Uterus (tissue), 4 donors: Measurements from ENCODE around the gene OR4L1. TPM values are rescaled to one million over a fixed set of nuclear protein-coding genes. Genes with fewer than 3 reads are reported as not detected.
"Not testable (repeated sequence)": the region's sequence is repeated elsewhere in the genome, so short reads cannot be mapped to it uniquely, and the experiment has no call there.

Source experiments
- DNase-seq, 2 donors: peaks; one replicate each; pipeline ENCODE4 v3.0.0-alpha.2; 2019 to 2020
- H3K27ac ChIP-seq, 2 donors: fragments of 200-600 bp; sonication (generic); 1 replicate in 1 of 2; 2 replicates in 1 of 2; pipeline ENCODE4 v1.5.1; 2016 to 2018
- H3K27me3 ChIP-seq, 2 donors: fragments of 200-600 bp; sonication (generic); one replicate each; pipeline ENCODE4 v1.5.1; 2018 to 2019; ENCODE audit warnings: control low read depth in 1 of 2
- H3K36me3 ChIP-seq, 2 donors: fragments of 200-600 bp; sonication (generic); one replicate each; pipeline ENCODE4 v1.5.1; 2019; ENCODE audit warnings: control low read depth in 1 of 2
- H3K4me1 ChIP-seq, 2 donors: fragments of 200-600 bp; sonication (generic); one replicate each; pipeline ENCODE4 v1.5.1; 2018 to 2019; ENCODE audit warnings: control low read depth in 1 of 2
- H3K4me3 ChIP-seq, 2 donors: fragments of 200-600 bp; sonication (generic); 1 replicate in 1 of 2; 2 replicates in 1 of 2; pipeline ENCODE4 v1.5.1; 2018 to 2019; ENCODE audit warnings: mild to moderate bottlenecking in 1 of 2
- H3K9me3 ChIP-seq, 2 donors: fragments of 200-600 bp; sonication (generic); one replicate each; pipeline ENCODE4 v1.5.1; 2019; ENCODE audit warnings: control low read depth in 1 of 2
- POLR2A ChIP-seq, 2 donors: fragments of 450-650 bp; IDR thresholded peaks; one replicate each; pipeline ENCODE4 v1.6.1; 2016; ENCODE audit warnings: antibody characterized with exemption in 2 of 2, mild to moderate bottlenecking in 1 of 2, moderate library complexity in 1 of 2
- intact Hi-C: fragments of 100-400 bp; cut with DNase I; formaldehyde crosslinking; loops from one replicate; pipeline ENCODE4 v1.15.1; 2023; ENCODE audit warnings: low total_unique reads
- total RNA-seq, 4 donors: library from RNA; depleted of rRNA in 3 of 4; stranded (reverse); fragments of >200 nt in 3 of 4; gene quantifications; one replicate each; pipeline versions ENCODE4 v1.1.0 to v1.2.4, GENCODE V29; 2014 to 2023
- TF ChIP-seq, protein P1 (sequence below), 4 experiments: fragments of 200-600 bp in 2 of 4; fragments of 450-650 bp in 2 of 4; sonication (generic) in 2 of 4; IDR thresholded peaks; one replicate each; pipeline ENCODE4 v1.5.1; 2016 to 2019; ENCODE audit warnings: antibody characterized with exemption in 4 of 4, mild to moderate bottlenecking in 2 of 4, moderate library complexity in 1 of 4
- donor health status: DM: yes; HTN: yes; CAD: no.

Gene OR4L1
- total RNA-seq, 4 donors from 2014 or later, result not detected

DNA sequence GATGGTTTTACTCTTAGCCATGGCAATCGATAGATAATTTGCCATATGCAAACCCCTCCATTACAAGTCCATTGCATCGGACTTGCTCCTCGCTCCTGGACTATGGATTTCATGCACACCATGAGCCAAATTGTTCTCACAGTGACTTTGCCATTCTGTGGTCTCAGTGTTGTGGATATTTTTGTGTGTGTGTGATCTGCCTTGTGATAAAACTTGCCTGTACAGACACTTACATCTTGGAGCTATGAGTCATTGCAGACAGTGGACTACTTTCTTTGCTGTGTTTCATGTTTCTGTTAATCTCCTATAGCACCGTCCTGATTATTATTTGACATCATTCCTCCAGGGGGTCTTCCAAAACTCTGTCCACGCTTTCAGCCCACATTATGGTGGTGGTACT is 15.6 kb upstream of the OR4L1 start:
- intact Hi-C loops, result no loop called here
- Histone ChIP-seq H3K4me3 (no peak overlapping the region), H3K4me1 (no peaks in the 10 kb centered on the region), H3K36me3 (no peaks in the 10 kb centered on the region), H3K27ac (no peak overlapping the region), H3K27me3 (no peaks in the 10 kb centered on the region), H3K9me3 (no peaks in the 10 kb centered on the region)
- TF ChIP-seq, protein P1, sequence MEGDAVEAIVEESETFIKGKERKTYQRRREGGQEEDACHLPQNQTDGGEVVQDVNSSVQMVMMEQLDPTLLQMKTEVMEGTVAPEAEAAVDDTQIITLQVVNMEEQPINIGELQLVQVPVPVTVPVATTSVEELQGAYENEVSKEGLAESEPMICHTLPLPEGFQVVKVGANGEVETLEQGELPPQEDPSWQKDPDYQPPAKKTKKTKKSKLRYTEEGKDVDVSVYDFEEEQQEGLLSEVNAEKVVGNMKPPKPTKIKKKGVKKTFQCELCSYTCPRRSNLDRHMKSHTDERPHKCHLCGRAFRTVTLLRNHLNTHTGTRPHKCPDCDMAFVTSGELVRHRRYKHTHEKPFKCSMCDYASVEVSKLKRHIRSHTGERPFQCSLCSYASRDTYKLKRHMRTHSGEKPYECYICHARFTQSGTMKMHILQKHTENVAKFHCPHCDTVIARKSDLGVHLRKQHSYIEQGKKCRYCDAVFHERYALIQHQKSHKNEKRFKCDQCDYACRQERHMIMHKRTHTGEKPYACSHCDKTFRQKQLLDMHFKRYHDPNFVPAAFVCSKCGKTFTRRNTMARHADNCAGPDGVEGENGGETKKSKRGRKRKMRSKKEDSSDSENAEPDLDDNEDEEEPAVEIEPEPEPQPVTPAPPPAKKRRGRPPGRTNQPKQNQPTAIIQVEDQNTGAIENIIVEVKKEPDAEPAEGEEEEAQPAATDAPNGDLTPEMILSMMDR (IDR thresholded peaks at IDR 0.05), result no peak
- no peak for TF ChIP-seq POLR2A (IDR thresholded peaks at IDR 0.05)
- DNase-seq, result no peak

DNA sequence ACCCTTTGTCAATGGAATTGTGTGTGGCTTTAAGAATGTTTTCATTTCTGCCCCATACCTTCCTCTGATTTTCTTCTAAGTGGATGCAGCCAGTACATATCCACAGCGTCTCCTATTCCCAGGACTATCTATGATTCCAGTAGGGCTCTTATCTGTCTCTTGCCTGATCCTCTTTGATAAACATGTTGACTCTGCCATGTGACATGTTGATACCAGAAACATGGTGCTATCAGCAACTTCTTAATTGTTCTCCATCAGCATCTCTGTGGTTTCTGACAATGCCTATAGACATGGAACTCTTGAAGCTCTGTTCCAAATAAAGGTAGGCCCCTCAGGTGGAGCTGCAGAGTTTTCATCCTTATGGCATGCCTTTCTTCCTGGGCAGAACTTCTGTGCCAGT is 11.6 kb upstream of the OR4L1 start:
- Histone ChIP-seq H3K4me1 (no peaks in the 10 kb centered on the region), H3K27ac (no peak overlapping the region), H3K9me3 (no peaks in the 10 kb centered on the region), H3K27me3 (no peaks in the 10 kb centered on the region), H3K4me3 (no peak overlapping the region), H3K36me3 (no peaks in the 10 kb centered on the region)
- TF ChIP-seq POLR2A (IDR thresholded peaks at IDR 0.05), result no peak
- TF ChIP-seq, protein P1 (IDR thresholded peaks at IDR 0.05), result no peak
- intact Hi-C loops, result no loop called here
- DNase-seq, result no peak

DNA sequence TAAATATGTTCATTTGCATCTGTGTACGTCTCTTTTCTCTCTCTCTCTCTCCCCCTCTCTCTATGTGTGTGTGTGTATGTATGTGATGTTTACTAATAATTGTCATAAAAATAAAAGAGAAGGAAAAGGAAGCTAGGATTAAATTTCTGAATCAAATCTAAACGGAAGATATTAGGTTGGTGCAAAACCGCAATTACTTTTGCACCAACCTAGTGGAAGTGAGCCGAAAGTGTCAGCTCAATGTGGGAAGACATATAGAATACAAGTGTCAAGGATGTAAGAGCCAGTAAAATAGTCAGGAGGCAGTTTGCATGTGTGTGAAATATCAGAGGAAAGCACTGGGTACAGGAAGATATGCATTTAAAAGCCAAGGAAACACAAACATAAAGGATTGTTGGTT is 32.2 kb downstream of the OR4L1 start:
- no peak overlapping the region for H3K27ac ChIP-seq
- DNase-seq, result no peak
- H3K4me1 ChIP-seq, result no peaks in the 10 kb centered on the region
- no peaks in the 10 kb centered on the region for H3K36me3 ChIP-seq
- TF ChIP-seq, protein P1 (IDR thresholded peaks at IDR 0.05), result no peak
- no peak for TF ChIP-seq POLR2A (IDR thresholded peaks at IDR 0.05)
- no peak overlapping the region for H3K4me3 ChIP-seq
- intact Hi-C loops, result no loop called here
- H3K27me3 ChIP-seq, result no peaks in the 10 kb centered on the region
- no peaks in the 10 kb centered on the region for H3K9me3 ChIP-seq

DNA sequence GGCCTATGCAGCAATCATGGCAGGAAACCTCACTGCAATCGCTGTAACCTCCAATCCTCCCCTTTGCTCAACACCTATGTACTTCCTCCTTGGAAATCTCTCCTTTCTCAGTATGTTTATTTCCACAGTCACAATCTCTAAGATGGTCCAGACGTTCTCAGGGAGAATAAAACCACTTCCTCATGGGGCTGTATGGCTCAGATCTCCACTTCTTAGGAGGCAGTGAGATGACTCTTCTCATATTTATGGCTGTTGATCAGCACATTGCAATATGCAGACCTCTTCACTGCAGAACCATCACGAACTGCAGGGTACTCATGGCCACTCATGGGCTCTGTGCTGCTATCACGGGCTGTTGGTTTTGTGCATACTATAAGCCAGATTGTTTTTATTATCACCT is 33.6 kb downstream of the OR4L1 start:
- Histone ChIP-seq H3K4me1 (no peaks in the 10 kb centered on the region), H3K9me3 (no peaks in the 10 kb centered on the region), H3K4me3 (no peak overlapping the region), H3K27ac (no peak overlapping the region), H3K36me3 (no peaks in the 10 kb centered on the region), H3K27me3 (no peaks in the 10 kb centered on the region)
- no peak for DNase-seq
- intact Hi-C loops, result no loop called here
- TF ChIP-seq, protein P1 (IDR thresholded peaks at IDR 0.05), result no peak
- no peak for TF ChIP-seq POLR2A (IDR thresholded peaks at IDR 0.05)

DNA sequence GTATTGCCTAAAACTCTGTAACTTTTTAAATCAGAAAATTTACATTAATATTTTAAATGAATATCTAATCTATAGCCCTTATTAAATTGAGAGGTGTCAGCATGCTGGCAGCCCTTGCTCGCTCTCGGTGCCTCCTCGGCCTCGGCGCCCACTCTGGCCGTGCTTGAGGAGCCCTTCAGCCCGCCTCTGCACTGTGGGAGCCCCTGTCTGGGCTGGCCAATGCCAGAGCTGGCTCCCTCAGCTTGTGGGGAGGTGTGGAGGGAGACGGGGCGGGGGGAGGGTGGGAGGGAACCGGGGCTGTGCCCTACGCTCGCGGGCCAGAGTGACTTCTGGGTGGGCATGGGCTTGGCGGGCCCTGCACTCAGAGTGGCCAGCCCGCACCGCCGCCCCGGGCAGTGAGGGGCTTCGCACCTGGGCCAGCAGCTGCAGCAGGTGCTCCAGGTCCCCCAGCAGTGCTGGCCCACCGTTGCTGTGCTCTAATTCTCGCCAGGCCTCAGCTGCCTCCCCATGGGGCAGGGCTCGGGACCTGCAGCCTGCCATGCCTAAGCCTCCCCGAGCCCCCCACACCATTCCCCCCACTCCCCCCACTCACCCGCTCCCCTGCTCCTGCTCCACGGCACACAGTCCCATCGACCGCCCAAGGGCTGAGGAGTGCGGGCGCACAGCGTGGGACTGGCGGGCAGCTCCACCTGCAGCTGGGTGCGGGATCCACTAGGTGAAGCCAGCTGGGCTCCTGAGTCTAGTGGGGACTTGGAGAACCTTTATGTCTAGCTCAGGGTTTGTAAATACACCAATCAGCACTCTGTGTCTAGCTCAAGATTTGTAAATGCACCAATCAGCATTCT is 39.3 kb downstream of the OR4L1 start:
- H3K27ac ChIP-seq, H3K27me3 ChIP-seq, H3K36me3 ChIP-seq, intact Hi-C loops, DNase-seq, H3K4me1 ChIP-seq, H3K9me3 ChIP-seq, H3K4me3 ChIP-seq: not testable (repeated sequence)
